SK-N-SH (cell line): ENCODE data around the gene SCNN1G. TPM values are rescaled to one million over a fixed set of nuclear protein-coding genes. Genes with fewer than 3 reads are reported as not detected.

Experiments used
- CTCF ChIA-PET: fragments of 300-600, 350-600 bp; formaldehyde crosslinking; extraction: SDS; loops from one replicate; lab custom pipeline; 2021; lab: Yijun Ruan, JAX
- POLR2A ChIA-PET: fragments of 350-600 bp; sonication (Branson Sonifier 250); formaldehyde crosslinking; extraction: SDS; loops from one replicate; lab custom pipeline; 2020; ENCODE audit warnings: antibody characterized with exemption, inconsistent platforms; lab: Yijun Ruan, JAX
- DNase-seq: peaks from one replicate; pipeline ENCODE4 v3.0.0; 2012
- H2AFZ ChIP-seq: fragments of 200-600 bp; sonication (generic); 2 replicates; pipeline ENCODE4 v1.8.1; 2016; ENCODE audit warnings: antibody characterized with exemption, mild to moderate bottlenecking, low read depth
- H3F3A ChIP-seq: fragments of 200-600 bp; sonication (generic); replicated peaks from 2 replicates; pipeline ENCODE3; 2016; ENCODE audit warnings: antibody characterized with exemption, mild to moderate bottlenecking; ENCODE audit not compliant: insufficient read depth
- H3K27ac ChIP-seq, 2 experiments: fragments of 200-500 bp in 1 of 2; fragments of 200-600 bp in 1 of 2; sonication (Bioruptor generic) in 1 of 2; sonication (generic), shearing (Covaris generic) in 1 of 2; 2 replicates each; pipeline versions ENCODE4 v1.5.1 to v1.6.1; 2014 to 2016; ENCODE audit warnings: low read depth in 2 of 2, inconsistent platforms in 1 of 2, low read length in 1 of 2, mild to moderate bottlenecking in 1 of 2, mixed read lengths in 1 of 2
- H3K27me3 ChIP-seq: fragments of 200-600 bp; sonication (generic), shearing (Covaris generic); 2 replicates; pipeline ENCODE4 v1.6.1; 2016; ENCODE audit warnings: mixed run types; ENCODE audit not compliant: insufficient read depth
- H3K36me3 ChIP-seq, 2 experiments: fragments of 200-500 bp in 1 of 2; fragments of 200-600 bp in 1 of 2; sonication (Bioruptor generic) in 1 of 2; sonication (generic) in 1 of 2; replicated peaks in 1 of 2; 2 replicates each; pipeline versions ENCODE3 to v1.5.1; 2014 to 2016; ENCODE audit warnings: low read length in 1 of 2, mild to moderate bottlenecking in 1 of 2; ENCODE audit not compliant: insufficient read depth in 2 of 2, control insufficient read depth in 1 of 2
- H3K4me1 ChIP-seq, 2 experiments: fragments of 200-500 bp in 1 of 2; fragments of 200-600 bp in 1 of 2; sonication (Bioruptor generic) in 1 of 2; sonication (generic), shearing (Covaris generic) in 1 of 2; 2 replicates each; pipeline versions ENCODE4 v1.5.1 to v1.6.1; 2014 to 2016; ENCODE audit warnings: low read depth in 1 of 2, low read length in 1 of 2, mixed run types in 1 of 2; ENCODE audit not compliant: insufficient read depth in 2 of 2, control insufficient read depth in 1 of 2
- H3K4me2 ChIP-seq: fragments of 200-600 bp; sonication (generic), shearing (Covaris generic); 2 replicates; pipeline ENCODE4 v1.6.1; 2017; ENCODE audit warnings: mixed run types
- H3K4me3 ChIP-seq, 2 experiments: fragments of 200-500 bp in 1 of 2; fragments of 200-600 bp in 1 of 2; sonication (Bioruptor generic) in 1 of 2; sonication (generic), shearing (Covaris generic) in 1 of 2; 2 replicates each; pipeline versions ENCODE4 v1.5.1 to v1.8.1; 2014 to 2016; ENCODE audit warnings: low read depth in 2 of 2, inconsistent platforms in 1 of 2, low read length in 1 of 2, mild to moderate bottlenecking in 1 of 2, mixed read lengths in 1 of 2, moderate library complexity in 1 of 2
- H3K79me2 ChIP-seq: fragments of 200-600 bp; sonication (generic); 2 replicates; pipeline ENCODE4 v1.8.1; 2017; ENCODE audit warnings: mild to moderate bottlenecking; ENCODE audit not compliant: insufficient read depth
- H3K9ac ChIP-seq: fragments of 200-600 bp; sonication (generic); 2 replicates; pipeline ENCODE4 v1.6.1; 2017; ENCODE audit warnings: mixed run types
- H3K9me2 ChIP-seq: fragments of 200-600 bp; sonication (generic); 2 replicates; pipeline ENCODE4 v1.6.1; 2017; ENCODE audit warnings: mixed run types
- H3K9me3 ChIP-seq: fragments of 200-600 bp; sonication (generic); 2 replicates; pipeline ENCODE4 v1.6.1; 2017; ENCODE audit warnings: mixed run types, mild to moderate bottlenecking, moderate library complexity
- H4K20me1 ChIP-seq: fragments of 200-600 bp; sonication (generic); 2 replicates; pipeline ENCODE4 v1.6.1; 2017; ENCODE audit warnings: mild to moderate bottlenecking, mixed run types; ENCODE audit not compliant: insufficient read depth
- EP300 ChIP-seq, 2 experiments: IDR thresholded peaks; 2 replicates each; pipeline versions ENCODE4 v1.4.0 to v1.6.1; 2012; ENCODE audit warnings: borderline replicate concordance in 1 of 2, low read depth in 1 of 2, low read length in 1 of 2
- EZH2phosphoT487 ChIP-seq: fragments of 200-600 bp; sonication (generic); IDR thresholded peaks from 2 replicates; pipeline ENCODE4 v1.6.1; 2017; ENCODE audit warnings: low read depth, mixed run types, mild to moderate bottlenecking, antibody characterized with exemption, moderate library complexity, borderline replicate concordance
- FOXJ3 ChIP-seq: sonication (generic); formaldehyde crosslinking; IDR thresholded peaks from 2 replicates; pipeline ENCODE4 v1.5.1; 2020; ENCODE audit warnings: mild to moderate bottlenecking, missing genetic modification reagents
- MXI1 ChIP-seq: IDR thresholded peaks from 2 replicates; pipeline ENCODE4 v1.6.1; 2012; ENCODE audit warnings: mild to moderate bottlenecking, low read depth, low read length, improper control_type of control experiment
- POLR2AphosphoS5 ChIP-seq: IDR thresholded peaks from 2 replicates; pipeline ENCODE4 v1.6.1; 2012; ENCODE audit warnings: low read depth, low read length
- RCOR1 ChIP-seq: fragments of 150-350 bp; IDR thresholded peaks from 2 replicates; pipeline ENCODE4 v1.6.1; 2017; ENCODE audit warnings: antibody characterized with exemption, low read length
- RFX5 ChIP-seq: IDR thresholded peaks from 2 replicates; pipeline ENCODE4 v1.6.1; 2012; ENCODE audit warnings: mild to moderate bottlenecking, improper control_type of control experiment, low read length
- SMC3 ChIP-seq: IDR thresholded peaks from 2 replicates; pipeline ENCODE4 v1.6.1; 2012; ENCODE audit warnings: low read depth, low read length, improper control_type of control experiment
- TAF1 ChIP-seq: IDR thresholded peaks from 2 replicates; pipeline ENCODE4 v1.6.1; 2012; ENCODE audit warnings: low read depth, mild to moderate bottlenecking, low read length, moderate library complexity, borderline replicate concordance
- TCF12 ChIP-seq: IDR thresholded peaks from 2 replicates; pipeline ENCODE4 v1.4.0; 2012
- TEAD4 ChIP-seq: IDR thresholded peaks from 2 replicates; pipeline ENCODE4 v1.4.0; 2012; ENCODE audit warnings: mild to moderate bottlenecking, borderline replicate concordance; ENCODE audit not compliant: insufficient read depth
- YY1 ChIP-seq: IDR thresholded peaks from 2 replicates; pipeline ENCODE4 v1.4.0; 2012; ENCODE audit warnings: low read depth, mild to moderate bottlenecking
- WGBS: methylation state at CpG from one replicate; pipeline ENCODE4 v1.1.6; 2017; ENCODE audit warnings: low lambda C conversion rate; 5-methylcytosine and 5-hydroxymethylcytosine counted together
- polyA plus RNA-seq, 3 experiments: library from polyadenylated mRNA; depleted of rRNA; stranded (reverse); fragments of >200 nt; gene quantifications; 2 replicates each; pipeline ENCODE4 v1.2.3, GENCODE V29; 2012
- TF ChIP-seq, protein P1 (sequence below): IDR thresholded peaks from 2 replicates; pipeline ENCODE4 v1.6.1; 2012; ENCODE audit warnings: mild to moderate bottlenecking, low read depth, low read length, moderate library complexity
- TF ChIP-seq, protein P2 (sequence below): fragments of 200-600 bp; sonication (generic); IDR thresholded peaks from 2 replicates; pipeline ENCODE4 v1.6.1; 2017; ENCODE audit warnings: antibody characterized with exemption, mild to moderate bottlenecking, moderate library complexity
- TF ChIP-seq, protein P3 (sequence below): IDR thresholded peaks from 2 replicates; pipeline ENCODE4; 2012

SCNN1G gene
- polyA plus RNA-seq, 1 of the 3 experiments (the other 2 are of a cell fraction) = not detected

DNA sequence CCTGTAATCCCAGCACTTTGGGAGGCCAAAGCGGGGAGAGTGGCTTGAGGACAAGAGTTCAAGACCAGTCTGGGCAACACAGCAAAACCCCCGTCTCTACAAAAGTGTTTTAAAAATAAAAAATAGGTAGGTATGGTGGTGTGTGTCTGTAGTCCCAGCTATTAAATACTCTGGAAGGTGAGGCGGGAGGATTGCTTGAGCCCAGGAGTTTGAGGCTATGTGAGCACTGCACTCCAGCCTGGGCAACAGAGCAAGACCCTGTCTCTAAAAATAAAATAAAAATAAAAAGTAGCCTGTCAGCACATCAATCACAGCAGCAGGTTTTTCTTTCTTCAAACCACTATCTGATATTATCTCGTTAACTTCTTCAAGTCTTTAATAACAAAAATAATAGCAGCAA, 34.9 kb upstream of the SCNN1G start:
- Histone ChIP-seq H3K9me2 (no peaks in the 10 kb centered on the region), H3K4me1 (peaks cover 14 to 15% of the 10 kb centered on the region in 2 experiments; a peak in 3 of 4 replicates), H3K4me3 (peak overlapping the region in 1 of 2 experiments; percentile 67; a peak in 2 of 4 replicates), H2AFZ (no peak overlapping the region), H3K79me2 (peaks cover 59% of the 10 kb centered on the region), H3F3A (peaks cover 4% of the 10 kb centered on the region), H3K36me3 (no peaks in the 10 kb centered on the region), H3K9me3 (no peaks in the 10 kb centered on the region)
- ChIA-PET POLR2A (no interaction called here), CTCF (no interaction called here)
- 95% methylated on average over 4 of the region's 4 CpGs for WGBS
- TF ChIP-seq, protein P1, sequence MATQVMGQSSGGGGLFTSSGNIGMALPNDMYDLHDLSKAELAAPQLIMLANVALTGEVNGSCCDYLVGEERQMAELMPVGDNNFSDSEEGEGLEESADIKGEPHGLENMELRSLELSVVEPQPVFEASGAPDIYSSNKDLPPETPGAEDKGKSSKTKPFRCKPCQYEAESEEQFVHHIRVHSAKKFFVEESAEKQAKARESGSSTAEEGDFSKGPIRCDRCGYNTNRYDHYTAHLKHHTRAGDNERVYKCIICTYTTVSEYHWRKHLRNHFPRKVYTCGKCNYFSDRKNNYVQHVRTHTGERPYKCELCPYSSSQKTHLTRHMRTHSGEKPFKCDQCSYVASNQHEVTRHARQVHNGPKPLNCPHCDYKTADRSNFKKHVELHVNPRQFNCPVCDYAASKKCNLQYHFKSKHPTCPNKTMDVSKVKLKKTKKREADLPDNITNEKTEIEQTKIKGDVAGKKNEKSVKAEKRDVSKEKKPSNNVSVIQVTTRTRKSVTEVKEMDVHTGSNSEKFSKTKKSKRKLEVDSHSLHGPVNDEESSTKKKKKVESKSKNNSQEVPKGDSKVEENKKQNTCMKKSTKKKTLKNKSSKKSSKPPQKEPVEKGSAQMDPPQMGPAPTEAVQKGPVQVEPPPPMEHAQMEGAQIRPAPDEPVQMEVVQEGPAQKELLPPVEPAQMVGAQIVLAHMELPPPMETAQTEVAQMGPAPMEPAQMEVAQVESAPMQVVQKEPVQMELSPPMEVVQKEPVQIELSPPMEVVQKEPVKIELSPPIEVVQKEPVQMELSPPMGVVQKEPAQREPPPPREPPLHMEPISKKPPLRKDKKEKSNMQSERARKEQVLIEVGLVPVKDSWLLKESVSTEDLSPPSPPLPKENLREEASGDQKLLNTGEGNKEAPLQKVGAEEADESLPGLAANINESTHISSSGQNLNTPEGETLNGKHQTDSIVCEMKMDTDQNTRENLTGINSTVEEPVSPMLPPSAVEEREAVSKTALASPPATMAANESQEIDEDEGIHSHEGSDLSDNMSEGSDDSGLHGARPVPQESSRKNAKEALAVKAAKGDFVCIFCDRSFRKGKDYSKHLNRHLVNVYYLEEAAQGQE = no peak
- no peak for TF ChIP-seq EP300 (IDR thresholded peaks at IDR 0.05; ENCODE audit: borderline replicate concordance in 1 of 2, low read depth in 1 of 2, low read length in 1 of 2)
- no peak for TF ChIP-seq TAF1
- TF ChIP-seq, protein P2, sequence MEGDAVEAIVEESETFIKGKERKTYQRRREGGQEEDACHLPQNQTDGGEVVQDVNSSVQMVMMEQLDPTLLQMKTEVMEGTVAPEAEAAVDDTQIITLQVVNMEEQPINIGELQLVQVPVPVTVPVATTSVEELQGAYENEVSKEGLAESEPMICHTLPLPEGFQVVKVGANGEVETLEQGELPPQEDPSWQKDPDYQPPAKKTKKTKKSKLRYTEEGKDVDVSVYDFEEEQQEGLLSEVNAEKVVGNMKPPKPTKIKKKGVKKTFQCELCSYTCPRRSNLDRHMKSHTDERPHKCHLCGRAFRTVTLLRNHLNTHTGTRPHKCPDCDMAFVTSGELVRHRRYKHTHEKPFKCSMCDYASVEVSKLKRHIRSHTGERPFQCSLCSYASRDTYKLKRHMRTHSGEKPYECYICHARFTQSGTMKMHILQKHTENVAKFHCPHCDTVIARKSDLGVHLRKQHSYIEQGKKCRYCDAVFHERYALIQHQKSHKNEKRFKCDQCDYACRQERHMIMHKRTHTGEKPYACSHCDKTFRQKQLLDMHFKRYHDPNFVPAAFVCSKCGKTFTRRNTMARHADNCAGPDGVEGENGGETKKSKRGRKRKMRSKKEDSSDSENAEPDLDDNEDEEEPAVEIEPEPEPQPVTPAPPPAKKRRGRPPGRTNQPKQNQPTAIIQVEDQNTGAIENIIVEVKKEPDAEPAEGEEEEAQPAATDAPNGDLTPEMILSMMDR = no peak
- TF ChIP-seq RFX5 = no peak
- no peak for TF ChIP-seq POLR2AphosphoS5
- TF ChIP-seq FOXJ3 = no peak
- no peak for TF ChIP-seq MXI1
- no peak for TF ChIP-seq EZH2phosphoT487
- TF ChIP-seq RCOR1 = no peak
- no peak for TF ChIP-seq TCF12
- TF ChIP-seq, all 33 proteins: peak for 0
- Histone ChIP-seq H3K27me3 (no peaks in the 10 kb centered on the region), H4K20me1 (peaks cover 36% of the 10 kb centered on the region), H3K27ac (no peak overlapping the region), H3K9ac (peak overlapping the region; percentile 62; the same call in 1 of the 2 replicates), H3K4me2 (peak overlapping the region; percentile 86)
- no peak for DNase-seq

DNA sequence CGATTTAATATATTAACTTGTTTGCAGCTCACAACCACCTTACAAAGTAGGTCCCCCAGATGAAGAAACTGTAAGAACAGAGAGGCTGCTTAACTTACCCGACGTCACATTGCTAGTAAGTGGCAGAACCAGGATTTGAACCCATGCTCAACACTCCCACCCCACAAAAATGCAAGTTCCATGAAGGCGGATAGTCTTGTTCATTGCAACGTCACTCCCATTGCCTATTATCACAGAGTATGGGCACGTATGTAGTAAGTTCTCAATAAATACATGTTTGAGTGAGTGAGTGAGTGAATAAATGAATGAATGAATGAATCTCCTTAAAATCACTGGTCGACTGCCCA, 34.4 kb upstream of the SCNN1G start:
- Histone ChIP-seq H3K9me3 (no peaks in the 10 kb centered on the region), H3K4me2 (peak overlapping the region; percentile 86), H3K4me3 (peak overlapping the region; percentile 67 to 78), H3K9ac (peak overlapping the region; percentile 62; the same call in 1 of the 2 replicates), H3K4me1 (peaks cover 12 to 15% of the 10 kb centered on the region in 2 experiments; a peak in 3 of 4 replicates), H3K36me3 (no peaks in the 10 kb centered on the region), H3K27ac (peak overlapping the region in 1 of 2 experiments; percentile 66; a peak in 1 of 4 replicates), H3F3A (peaks cover 4% of the 10 kb centered on the region), H2AFZ (peak overlapping the region; percentile 16; the same call in 1 of the 2 replicates), H3K9me2 (no peaks in the 10 kb centered on the region), H3K79me2 (peaks cover 54% of the 10 kb centered on the region), H4K20me1 (peaks cover 32% of the 10 kb centered on the region), H3K27me3 (no peaks in the 10 kb centered on the region)
- POLR2A ChIA-PET = interaction anchor here (1.7 kb wide), 1 partner anchor 66 kb away, joined by 6 read pairs; no protein-coding TSS in a partner anchor
- DNase-seq = no peak
- CTCF ChIA-PET = no interaction called here
- no peak for TF ChIP-seq FOXJ3
- no peak for TF ChIP-seq POLR2AphosphoS5
- TF ChIP-seq, protein P3, sequence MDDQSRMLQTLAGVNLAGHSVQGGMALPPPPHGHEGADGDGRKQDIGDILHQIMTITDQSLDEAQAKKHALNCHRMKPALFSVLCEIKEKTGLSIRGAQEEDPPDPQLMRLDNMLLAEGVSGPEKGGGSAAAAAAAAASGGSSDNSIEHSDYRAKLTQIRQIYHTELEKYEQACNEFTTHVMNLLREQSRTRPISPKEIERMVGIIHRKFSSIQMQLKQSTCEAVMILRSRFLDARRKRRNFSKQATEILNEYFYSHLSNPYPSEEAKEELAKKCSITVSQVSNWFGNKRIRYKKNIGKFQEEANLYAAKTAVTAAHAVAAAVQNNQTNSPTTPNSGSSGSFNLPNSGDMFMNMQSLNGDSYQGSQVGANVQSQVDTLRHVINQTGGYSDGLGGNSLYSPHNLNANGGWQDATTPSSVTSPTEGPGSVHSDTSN = no peak
- TF ChIP-seq TCF12 = no peak
- TF ChIP-seq YY1 = no peak
- no peak for TF ChIP-seq TEAD4
- TF ChIP-seq SMC3 = no peak
- TF ChIP-seq, all 33 proteins: peak for 0
- WGBS = 50% methylated on average over 7 of the region's 7 CpGs
